ENCODE results near the gene TMEM132C.
"Not testable (repeated sequence)": the region's sequence is repeated elsewhere in the genome, so short reads cannot be mapped to it uniquely, and the experiment has no call there.

Gene TMEM132C

DNA sequence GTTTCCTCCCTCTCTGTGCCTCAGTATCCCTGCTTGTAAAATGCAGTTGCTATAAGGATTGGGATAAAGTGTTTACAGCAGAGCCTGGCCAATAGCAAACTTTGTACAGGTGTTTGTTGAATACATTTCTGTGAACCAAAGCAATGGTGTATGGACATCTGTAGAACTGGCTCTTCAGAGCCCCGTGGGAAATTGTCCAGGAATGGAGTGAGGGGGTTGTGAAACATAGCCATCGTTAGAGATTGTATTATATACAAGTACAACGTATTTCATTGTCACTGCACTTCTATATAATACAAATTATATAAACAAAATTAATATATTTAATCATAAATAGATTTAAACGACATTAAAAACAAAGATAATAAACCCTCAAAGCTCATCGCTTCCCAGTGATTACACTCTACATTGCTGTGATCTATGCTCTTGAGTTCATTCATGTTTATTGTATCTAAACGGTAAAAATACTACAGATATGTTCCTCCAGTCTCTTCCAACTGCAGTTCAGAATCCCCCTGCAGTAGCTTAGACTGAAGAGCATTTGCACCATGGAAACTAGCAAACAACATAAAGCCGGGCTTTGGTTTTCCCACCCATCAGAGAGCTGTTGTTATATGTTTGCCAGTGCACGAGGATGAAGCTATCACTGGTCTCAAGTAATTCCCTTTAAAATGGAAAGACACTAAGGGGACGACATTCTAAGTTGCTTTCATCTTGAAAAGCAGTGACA is 216.7 kb downstream of the TMEM132C start:
- H3K4me3 ChIP-seq (ENCODE audit: low read depth, low read length), result no peak overlapping the region
- DNase-seq (ENCODE audit: low read depth), result no peak
- TF ChIP-seq, protein P1, sequence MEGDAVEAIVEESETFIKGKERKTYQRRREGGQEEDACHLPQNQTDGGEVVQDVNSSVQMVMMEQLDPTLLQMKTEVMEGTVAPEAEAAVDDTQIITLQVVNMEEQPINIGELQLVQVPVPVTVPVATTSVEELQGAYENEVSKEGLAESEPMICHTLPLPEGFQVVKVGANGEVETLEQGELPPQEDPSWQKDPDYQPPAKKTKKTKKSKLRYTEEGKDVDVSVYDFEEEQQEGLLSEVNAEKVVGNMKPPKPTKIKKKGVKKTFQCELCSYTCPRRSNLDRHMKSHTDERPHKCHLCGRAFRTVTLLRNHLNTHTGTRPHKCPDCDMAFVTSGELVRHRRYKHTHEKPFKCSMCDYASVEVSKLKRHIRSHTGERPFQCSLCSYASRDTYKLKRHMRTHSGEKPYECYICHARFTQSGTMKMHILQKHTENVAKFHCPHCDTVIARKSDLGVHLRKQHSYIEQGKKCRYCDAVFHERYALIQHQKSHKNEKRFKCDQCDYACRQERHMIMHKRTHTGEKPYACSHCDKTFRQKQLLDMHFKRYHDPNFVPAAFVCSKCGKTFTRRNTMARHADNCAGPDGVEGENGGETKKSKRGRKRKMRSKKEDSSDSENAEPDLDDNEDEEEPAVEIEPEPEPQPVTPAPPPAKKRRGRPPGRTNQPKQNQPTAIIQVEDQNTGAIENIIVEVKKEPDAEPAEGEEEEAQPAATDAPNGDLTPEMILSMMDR (conservative IDR thresholded peaks at IDR 0.05; ENCODE audit: low read depth, low read length), result no peak

DNA sequence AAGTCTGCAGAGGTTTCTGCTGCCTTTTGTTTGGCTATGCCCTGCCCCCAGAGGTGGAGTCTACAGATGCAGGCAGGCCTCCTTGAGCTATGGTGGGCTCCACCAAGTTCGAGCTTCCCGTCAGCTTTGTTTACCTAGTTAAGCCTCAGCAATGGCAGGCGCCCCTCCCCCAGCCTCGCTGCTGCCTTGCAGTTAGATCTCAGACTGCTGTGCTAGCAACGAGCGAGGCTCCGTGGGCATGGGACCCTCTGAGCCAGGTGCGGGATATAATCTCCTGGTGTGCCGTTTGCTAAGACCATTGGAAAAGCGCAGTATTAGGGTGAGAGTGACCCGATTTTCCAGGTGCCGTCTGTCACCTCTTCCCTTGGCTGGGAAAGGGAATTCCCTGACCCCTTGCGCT is 230.4 kb downstream of the TMEM132C start:
- H3K4me3 ChIP-seq (ENCODE audit: low read depth, low read length), result not testable (repeated sequence)

DNA sequence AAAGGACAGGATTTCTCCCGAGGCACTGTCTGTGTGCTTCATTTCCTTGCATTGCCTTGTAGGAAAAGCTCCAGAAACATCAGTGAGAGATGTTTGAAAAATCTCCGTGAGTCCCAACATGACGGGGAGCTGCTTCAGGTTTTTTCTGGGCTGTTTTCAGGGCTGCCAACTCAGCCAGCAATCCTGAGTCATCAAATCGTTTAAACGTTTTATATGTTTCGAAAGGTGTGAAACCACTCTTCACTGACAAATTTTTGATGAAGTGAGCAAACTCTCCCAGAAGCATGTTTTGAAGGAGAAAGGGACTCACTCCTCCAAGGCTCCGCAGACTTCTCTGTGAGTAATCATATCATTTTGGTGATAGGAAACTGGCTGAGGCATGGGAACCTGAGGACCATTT is 240.5 kb downstream of the TMEM132C start:
- H3K4me3 ChIP-seq (ENCODE audit: low read depth, low read length), result no peak overlapping the region
- TF ChIP-seq, protein P1 (conservative IDR thresholded peaks at IDR 0.05; ENCODE audit: low read depth, low read length), result no peak
- no peak for DNase-seq (ENCODE audit: low read depth)

More for the DNA sequence above, 230.4 kb downstream of the TMEM132C start:
- DNase-seq (ENCODE audit: low read depth), result not testable (repeated sequence)

DNA sequence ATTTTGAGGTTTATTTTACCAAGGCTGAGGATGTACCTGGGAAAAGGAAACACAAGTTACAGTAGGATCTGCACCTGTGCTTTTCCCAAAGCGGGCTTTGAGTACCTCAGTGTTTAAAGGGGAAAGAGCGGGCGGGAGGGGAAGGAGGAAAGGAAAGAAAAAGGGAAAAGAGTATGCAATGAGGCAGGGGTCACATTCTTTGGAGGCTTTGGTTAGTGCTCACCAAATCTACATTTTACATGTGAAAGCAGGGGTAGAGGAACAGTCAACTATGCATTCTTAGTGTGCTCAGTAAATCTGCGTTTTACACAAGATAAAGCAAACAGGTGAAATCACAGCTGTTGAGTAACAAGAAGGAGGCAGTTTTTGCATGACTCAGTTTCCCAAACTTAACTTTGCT is 242.2 kb downstream of the TMEM132C start:
- no peak overlapping the region for H3K4me3 ChIP-seq (ENCODE audit: low read depth, low read length)
- TF ChIP-seq, protein P1 (conservative IDR thresholded peaks at IDR 0.05; ENCODE audit: low read depth, low read length), result no peak
- DNase-seq (ENCODE audit: low read depth), result no peak

DNA sequence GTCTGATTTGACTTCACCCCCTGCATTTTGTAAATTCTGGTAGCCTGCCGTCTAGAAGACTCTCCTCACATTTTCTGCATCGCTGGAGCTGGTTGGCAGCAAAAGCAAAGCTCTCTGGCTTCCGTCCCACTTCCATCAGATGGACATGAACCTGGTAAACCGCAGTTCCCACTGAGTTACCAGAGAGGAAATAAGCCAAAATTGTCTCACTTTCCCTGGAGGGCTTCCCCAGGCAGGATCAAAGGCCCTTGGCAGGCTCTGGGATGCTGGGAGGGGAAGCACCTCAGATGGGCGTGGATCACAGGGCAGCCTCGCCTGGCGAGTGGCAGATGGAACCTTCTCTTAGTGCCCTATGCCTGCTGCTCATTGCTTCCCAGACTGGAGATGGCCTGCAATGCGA is 243.5 kb downstream of the TMEM132C start:
- no peak for DNase-seq (ENCODE audit: low read depth)
- H3K4me3 ChIP-seq (ENCODE audit: low read depth, low read length), result no peak overlapping the region
- TF ChIP-seq, protein P1 (conservative IDR thresholded peaks at IDR 0.05; ENCODE audit: low read depth, low read length), result no peak

DNA sequence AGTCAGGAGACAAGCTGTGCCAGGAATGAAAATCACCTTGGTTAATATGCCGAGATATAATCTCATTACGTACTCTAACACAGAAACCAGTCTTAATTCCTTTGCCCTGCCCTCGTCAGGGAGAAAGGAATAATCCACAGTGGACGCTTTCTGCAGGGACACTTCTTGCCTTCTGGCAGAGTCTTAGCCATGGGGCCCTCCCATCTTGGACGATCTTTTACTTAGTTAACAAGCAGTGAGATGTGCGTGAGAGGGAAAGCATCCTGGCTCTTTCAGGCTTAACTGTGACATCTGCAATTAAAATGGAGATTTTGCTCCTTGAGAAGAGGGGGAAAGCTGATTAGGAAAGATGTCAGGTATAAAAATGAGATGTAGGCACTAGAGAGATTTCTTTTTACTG is 246.4 kb downstream of the TMEM132C start:
- H3K4me3 ChIP-seq (ENCODE audit: low read depth, low read length), result no peak overlapping the region
- no peak for DNase-seq (ENCODE audit: low read depth)
- TF ChIP-seq, protein P1 (conservative IDR thresholded peaks at IDR 0.05; ENCODE audit: low read depth, low read length), result no peak

DNA sequence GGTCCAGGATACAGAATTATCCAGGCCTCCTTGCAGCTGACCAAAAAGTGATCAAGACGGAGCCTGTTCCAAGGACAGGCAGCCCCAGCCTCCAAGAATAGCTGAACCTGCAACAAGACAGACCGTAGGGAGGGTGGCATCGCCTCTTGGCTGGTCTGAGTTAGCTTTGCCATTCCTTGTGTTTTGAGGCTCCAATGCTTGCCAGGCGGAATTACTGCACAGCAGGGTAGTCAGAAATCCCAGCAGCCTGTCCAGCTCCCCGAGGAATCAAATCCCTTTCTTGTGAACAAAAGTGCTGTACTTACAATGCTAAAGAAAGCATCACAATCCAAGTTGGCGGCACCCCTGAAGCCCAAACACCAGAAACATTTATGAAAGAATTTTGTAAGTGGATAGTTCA is 246.9 kb downstream of the TMEM132C start:
- DNase-seq (ENCODE audit: low read depth), result no peak
- no peak overlapping the region for H3K4me3 ChIP-seq (ENCODE audit: low read depth, low read length)
- TF ChIP-seq, protein P1 (conservative IDR thresholded peaks at IDR 0.05; ENCODE audit: low read depth, low read length), result no peak
